ENCODE data around the gene CCSER1.
"Not testable (repeated sequence)": the region's sequence is repeated elsewhere in the genome, so short reads cannot be mapped to it uniquely, and the experiment has no call there.

CCSER1 gene

GRCh38 chr4:90715242-90715641 is 588.0 kb downstream of the CCSER1 start:
- DNase-seq (ENCODE audit: low read depth), result no peak

GRCh38 chr4:90718931-90719330 is 591.7 kb downstream of the CCSER1 start:
- DNase-seq (ENCODE audit: low read depth), result no peak

- peak; percentile 2 for DNase-seq (ENCODE audit: low read depth)
These were observed 600.7 kb downstream of the CCSER1 start for GRCh38 chr4:90727938-90728337.

DNA sequence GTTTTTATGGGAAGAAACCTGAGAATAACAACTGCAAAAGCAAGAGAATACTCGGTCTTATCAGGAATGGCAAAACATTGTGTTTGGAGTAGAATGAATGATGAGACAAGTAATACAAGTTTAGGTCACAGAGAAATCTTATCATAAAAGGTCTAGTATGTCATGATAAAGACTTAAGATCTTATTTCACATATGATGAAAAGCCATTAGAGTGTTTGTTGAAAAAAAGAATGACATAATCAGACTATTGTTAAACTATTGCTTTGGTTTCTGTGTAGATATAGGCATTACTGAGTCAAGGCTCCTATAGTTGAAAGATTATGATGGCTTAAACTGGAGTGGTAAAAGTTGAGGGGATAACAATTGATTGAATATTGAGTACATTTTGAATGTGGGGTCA is 603.6 kb downstream of the CCSER1 start:
- DNase-seq (ENCODE audit: low read depth), result no peak

GRCh38 chr4:90733211-90733610 is 606.0 kb downstream of the CCSER1 start:
- no peak for DNase-seq (ENCODE audit: low read depth)

- peak; percentile 29 for DNase-seq (ENCODE audit: low read depth)
These were observed 618.0 kb downstream of the CCSER1 start for GRCh38 chr4:90745176-90745575.

DNA sequence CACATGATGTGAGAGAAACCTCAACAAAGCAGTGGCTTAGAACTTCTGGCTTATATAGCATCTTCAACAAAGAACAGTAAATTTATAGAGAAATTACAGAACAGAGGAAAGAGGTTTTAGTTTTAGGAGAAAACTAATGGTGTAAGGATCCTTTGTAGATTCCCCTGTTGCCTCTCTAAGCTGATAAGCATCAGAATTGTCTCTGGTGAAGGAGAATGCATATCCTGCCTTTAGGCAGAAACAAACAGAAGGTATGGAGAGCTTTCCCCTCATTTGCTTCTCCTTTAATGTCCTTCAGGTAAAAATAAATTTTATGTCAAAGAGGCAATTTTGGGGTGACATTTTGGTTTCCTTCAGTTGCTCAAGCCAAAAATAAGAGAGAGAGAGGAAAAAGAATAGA is 625.9 kb downstream of the CCSER1 start:
- no peak for DNase-seq (ENCODE audit: low read depth)

- no peak for DNase-seq (ENCODE audit: low read depth)
These were observed 630.4 kb downstream of the CCSER1 start for GRCh38 chr4:90757534-90758060.

DNA sequence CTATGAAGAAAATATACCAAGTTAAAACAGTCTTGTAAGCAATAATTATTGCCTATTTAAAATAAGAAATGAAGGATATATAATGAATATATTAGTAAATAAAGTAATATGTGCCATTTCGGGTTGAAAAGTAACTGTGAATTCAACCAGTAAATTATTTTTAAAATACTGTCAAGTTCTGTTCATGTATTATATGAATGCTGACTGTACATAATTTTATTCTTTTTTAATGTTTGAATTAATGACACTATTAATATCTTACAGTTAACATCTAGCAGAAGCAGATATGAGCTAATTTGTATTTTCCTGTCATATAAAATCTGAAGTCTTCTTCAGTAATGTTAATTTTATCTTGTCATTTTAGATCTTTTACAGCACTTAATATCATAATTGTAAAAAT is 632.9 kb downstream of the CCSER1 start:
- no peak for DNase-seq (ENCODE audit: low read depth)

- no peak for DNase-seq (ENCODE audit: low read depth)
These were observed 639.6 kb downstream of the CCSER1 start for GRCh38 chr4:90766837-90767236.

GRCh38 chr4:90769251-90769650 is 642.1 kb downstream of the CCSER1 start:
- peak; percentile 55 for DNase-seq (ENCODE audit: low read depth)

DNA sequence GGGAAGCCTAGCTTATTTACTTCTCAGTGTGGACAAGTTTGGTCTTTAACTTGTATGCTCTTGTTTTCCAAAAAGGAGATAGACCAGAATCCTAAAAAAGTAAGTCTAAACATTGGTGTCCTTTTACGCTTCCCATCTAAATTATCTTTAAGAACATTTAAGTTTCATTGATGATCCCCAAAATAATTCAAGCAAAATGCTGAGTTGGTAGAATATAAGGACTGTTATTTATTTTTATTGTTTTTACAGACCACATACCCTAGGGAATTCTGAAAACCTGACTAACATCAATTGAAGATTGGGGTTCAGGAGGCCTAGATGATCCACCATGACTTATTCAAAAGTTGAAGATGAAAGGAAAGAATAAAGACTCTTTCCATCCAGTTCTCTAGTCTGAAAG is 653.0 kb downstream of the CCSER1 start:
- no peak for DNase-seq (ENCODE audit: low read depth)

DNA sequence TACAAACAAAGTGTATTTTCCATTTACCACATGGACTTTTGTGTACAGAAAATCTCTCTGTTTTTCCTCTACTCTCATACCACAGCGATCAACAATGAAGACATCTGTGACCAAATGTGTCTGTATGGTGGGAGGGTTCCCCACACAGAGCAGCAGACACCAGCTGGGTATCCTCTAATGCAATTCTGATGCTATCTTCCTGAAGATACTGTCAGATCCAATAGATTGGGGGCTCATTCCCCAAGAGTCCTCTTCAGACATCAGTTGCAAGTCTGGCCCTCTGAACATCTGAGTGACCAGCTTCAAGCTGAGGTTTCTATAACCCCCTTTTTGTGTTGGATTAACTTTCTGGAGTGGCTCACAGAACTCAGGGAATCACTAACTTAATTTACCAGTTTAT is 659.4 kb downstream of the CCSER1 start:
- DNase-seq (ENCODE audit: low read depth), result no peak

GRCh38 chr4:90792696-90793095 is 665.5 kb downstream of the CCSER1 start:
- DNase-seq (ENCODE audit: low read depth), result no peak

- DNase-seq (ENCODE audit: low read depth), result no peak
These were observed 671.8 kb downstream of the CCSER1 start for GRCh38 chr4:90798948-90799347.

GRCh38 chr4:90799895-90800294 is 672.7 kb downstream of the CCSER1 start:
- no peak for DNase-seq (ENCODE audit: low read depth)

DNA sequence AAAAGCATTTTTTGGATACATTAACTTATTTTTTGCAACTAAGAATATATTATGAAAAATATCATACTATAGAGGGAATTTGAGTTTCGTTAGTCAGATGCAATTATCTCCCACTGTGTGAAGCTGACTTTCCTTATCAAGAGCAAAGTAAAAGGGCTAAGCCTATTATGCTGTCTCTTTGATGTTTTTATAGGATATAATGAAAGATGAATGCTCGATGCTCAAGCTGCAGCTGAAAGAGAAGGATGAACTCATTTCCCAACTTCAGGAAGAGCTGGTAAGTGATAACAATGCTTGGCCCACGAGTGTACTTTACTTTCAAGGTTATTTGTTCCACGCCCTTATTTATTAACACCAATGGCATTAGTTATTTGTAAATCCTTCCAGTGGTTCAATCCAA is 688.4 kb downstream of the CCSER1 start:
- no peak for DNase-seq (ENCODE audit: low read depth)

GRCh38 chr4:90816754-90817153 is 689.6 kb downstream of the CCSER1 start:
- no peak for DNase-seq (ENCODE audit: low read depth)

DNA sequence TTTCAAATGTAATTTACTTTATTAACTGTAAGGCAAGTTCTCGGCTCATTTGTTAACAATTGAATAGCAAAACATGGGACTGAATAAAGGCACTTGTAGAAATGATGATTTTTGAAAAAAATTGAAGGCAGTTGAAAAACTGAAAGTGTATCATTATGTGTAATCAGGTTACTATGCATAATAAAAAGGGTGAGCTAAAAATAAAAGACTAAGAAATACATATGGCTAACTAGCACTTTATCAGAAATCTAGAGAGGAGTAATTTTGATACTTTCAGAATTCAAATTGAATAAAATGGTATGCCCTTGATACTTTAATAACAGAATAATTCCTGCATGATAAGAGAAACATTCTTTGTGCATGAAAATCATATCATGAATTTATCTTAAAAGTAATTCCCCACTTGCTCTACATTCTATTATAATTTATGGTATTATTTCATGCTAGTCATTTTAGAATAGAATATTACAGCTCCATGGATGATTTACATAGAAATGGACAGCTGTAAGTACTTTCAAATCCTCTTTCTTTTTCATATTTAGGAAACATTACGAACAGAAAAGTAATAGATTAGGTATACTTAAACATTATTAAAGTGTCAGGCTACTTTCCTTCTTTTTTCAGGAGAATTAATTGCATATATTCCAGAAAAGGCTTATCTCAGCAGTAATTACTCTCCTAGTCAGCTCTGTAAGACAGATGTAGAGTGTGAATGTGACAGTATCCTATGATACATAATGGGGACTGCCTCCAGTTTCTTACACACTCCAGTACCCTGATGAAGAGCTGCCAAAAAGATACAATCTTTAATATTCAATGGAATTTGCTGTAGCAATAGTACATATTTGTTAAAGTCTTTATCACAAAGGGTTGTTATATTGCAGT is 697.3 kb downstream of the CCSER1 start:
- DNase-seq (ENCODE audit: low read depth), result no peak

GRCh38 chr4:90825849-90826248 is 698.7 kb downstream of the CCSER1 start:
- no peak for DNase-seq (ENCODE audit: low read depth)

GRCh38 chr4:90833706-90834105 is 706.5 kb downstream of the CCSER1 start:
- no peak for DNase-seq (ENCODE audit: low read depth)

- no peak for DNase-seq (ENCODE audit: low read depth)
These were observed 710.0 kb downstream of the CCSER1 start for GRCh38 chr4:90837241-90837640.

DNA sequence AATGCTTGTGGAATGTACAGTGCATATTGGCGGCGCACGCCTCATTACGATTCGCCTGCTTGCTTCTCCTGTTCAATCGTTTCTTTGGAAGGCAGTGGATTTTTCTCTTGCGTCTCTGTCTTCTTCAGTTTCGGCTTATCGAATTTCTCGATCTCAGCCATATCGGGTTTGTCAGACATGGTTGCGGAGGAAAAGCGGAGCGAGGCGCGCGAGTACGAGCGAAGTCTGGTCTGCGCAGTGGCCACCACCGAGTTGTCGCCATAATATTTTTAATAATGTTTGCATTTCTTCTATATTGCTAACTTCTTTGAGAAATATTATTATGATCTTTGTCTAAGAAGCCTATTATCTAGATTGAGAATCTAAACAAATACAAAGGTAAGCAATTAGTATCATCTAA is 711.7 kb downstream of the CCSER1 start:
- not testable (repeated sequence) for DNase-seq (ENCODE audit: low read depth)

DNA sequence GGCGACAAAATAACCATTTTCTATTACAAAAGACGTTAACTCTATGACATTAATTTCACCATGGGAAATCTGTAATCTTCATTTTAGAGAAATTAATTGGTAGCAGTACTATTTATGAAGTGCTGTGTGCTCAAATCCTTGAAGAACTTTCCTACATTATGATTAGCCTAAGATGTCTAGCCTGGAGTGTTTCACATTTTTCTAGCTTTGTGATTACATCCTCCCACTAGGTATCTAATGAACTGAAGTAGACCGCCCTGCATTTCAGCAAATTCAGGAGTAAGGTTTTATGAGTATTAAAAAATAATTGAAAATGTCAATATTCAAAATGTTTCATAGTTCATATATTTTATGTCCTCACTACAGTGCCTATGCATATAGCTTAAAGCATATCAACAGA is 713.1 kb downstream of the CCSER1 start:
- no peak for DNase-seq (ENCODE audit: low read depth)
